Measurements from ENCODE around the gene PSMB3.

The PSMB3 gene

DNA sequence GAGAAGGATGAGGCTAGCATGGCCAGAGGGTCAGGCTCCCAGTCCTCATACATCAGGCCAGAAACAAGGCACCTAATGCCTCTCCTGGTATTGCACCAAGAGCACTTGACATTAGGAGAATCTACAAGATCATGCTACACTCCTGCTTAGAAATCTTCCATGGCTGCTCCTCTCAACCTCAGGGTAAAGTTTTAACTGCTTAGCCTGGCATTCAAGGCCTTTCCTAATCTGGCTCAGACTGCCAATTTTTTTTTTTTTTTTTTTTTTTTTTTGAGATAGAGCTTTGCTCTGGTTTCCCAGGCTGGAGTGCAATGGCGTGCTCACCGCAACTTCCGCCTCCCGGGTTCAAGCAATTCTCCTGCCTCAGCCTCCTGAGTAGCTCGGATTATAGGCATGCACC is 38.6 kb downstream of the PSMB3 start:
- peaks cover 40% of the 10 kb centered on the region for H3K36me3 Mint-ChIP-seq (ENCODE audit: low read depth)
- H3K27ac Mint-ChIP-seq = peak overlapping the region in 1 of 3 experiments; percentile 7
- peaks cover 10% of the 10 kb centered on the region for H3K4me1 Mint-ChIP-seq
- TF ChIP-seq CTCF (IDR thresholded peaks at IDR 0.05; ENCODE audit: unreplicated experiment in 3 of 3) = no peak
- no peaks in the 10 kb centered on the region for H3K27me3 Mint-ChIP-seq (ENCODE audit: low read depth)
- H3K4me3 Mint-ChIP-seq = no peak overlapping the region
- no peaks in the 10 kb centered on the region for H3K9me3 Mint-ChIP-seq

DNA sequence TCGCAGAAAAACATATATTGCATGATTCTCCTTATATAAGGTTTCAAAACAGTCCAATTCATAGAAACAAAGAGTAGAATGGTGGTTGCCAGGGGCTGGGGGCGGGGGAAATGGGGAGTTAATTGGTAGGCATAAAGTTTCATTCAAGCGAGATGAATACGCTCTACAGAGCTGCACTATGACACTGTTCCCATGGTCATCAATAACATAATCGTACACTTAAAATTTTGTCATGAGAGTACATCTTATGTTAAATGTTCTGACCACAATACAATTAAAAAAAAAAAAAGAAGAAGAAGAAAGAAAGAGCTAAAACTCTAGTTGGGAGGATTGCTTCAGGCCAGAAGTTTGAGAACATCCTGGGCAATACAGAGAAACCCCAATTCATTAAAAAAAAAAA is 41.7 kb downstream of the PSMB3 start:
- Mint-ChIP-seq H3K27me3 (ENCODE audit: low read depth) (no peaks in the 10 kb centered on the region), H3K4me3 (no peak overlapping the region), H3K27ac (peak overlapping the region in 1 of 3 experiments; percentile 40), H3K9me3 (no peaks in the 10 kb centered on the region), H3K36me3 (ENCODE audit: low read depth) (peaks cover 36% of the 10 kb centered on the region), H3K4me1 (peaks cover 32% of the 10 kb centered on the region)
- TF ChIP-seq CTCF (IDR thresholded peaks at IDR 0.05; ENCODE audit: unreplicated experiment in 3 of 3) = no peak

DNA sequence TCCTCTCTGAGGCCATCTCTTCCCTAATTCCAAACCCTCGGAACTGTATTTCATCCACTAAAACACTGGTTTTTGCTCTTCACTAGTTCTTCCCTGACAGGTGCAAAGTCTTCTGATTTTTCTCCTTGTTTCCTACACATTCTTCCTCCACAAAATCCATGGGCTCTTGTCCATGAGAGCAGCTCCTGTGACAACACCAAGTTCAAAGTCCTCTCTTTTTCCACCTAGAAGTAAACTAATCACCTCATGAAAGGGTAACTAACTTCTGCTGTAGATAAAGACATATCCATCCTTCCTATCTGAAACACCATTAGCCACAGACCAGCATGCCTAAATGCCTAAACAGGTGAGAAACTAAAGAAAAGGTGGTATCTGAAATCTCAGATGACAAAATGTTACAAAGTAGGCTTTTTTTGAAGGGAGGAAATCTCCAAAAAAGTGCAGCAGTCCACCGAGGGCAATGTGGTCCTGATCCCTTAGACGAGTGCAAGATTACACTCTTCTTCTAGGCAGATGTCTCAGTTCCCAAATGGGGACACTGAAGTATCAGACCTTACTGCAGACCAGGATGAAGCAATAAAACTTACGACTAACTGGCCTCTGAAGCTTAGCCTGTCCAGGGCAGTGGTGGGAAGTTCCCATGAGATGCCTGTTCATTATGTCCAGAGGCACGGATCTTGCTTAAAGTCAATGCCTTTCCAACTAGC is 44.1 kb downstream of the PSMB3 start:
- Mint-ChIP-seq H3K27ac (peak overlapping the region; percentile 74 to 99 (median 96)), H3K9me3 (no peaks in the 10 kb centered on the region), H3K36me3 (ENCODE audit: low read depth) (peaks cover 48% of the 10 kb centered on the region), H3K4me3 (peak overlapping the region; percentile 97 to 100 (median 98)), H3K27me3 (ENCODE audit: low read depth) (no peaks in the 10 kb centered on the region), H3K4me1 (peaks cover 31% of the 10 kb centered on the region)
- no peak for TF ChIP-seq CTCF (IDR thresholded peaks at IDR 0.05; ENCODE audit: unreplicated experiment in 3 of 3)

GRCh38 chr17:38797158-38797490 is 44.6 kb downstream of the PSMB3 start:
- H3K9me3 Mint-ChIP-seq = no peaks in the 10 kb centered on the region
- peaks cover 53% of the 10 kb centered on the region for H3K36me3 Mint-ChIP-seq (ENCODE audit: low read depth)
- H3K27ac Mint-ChIP-seq = peak overlapping the region; percentile 74 to 99 (median 96)
- peak overlapping the region; percentile 97 to 100 (median 98) for H3K4me3 Mint-ChIP-seq
- H3K4me1 Mint-ChIP-seq = peaks cover 31% of the 10 kb centered on the region
- TF ChIP-seq CTCF (IDR thresholded peaks at IDR 0.05; ENCODE audit: unreplicated experiment in 3 of 3) = no peak
- no peaks in the 10 kb centered on the region for H3K27me3 Mint-ChIP-seq (ENCODE audit: low read depth)

DNA sequence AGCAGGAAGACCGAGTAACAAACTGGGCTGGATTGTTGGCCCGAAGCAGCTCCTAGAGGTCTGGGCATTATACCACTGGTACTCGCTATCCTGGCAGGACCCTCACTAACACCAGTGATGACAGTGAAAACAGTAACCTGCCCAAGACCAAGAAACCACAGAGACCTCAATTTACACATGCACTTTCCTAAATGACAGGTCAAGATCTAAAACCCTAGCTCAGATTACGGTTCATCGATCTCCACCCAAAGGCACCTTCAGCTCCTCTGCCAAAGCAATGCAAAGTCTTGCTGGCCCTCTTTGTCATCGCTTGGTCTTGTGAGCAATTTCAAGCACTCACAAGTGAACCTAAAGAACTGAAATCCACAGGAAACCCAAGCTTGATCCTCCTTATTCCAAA is 45.3 kb downstream of the PSMB3 start:
- Mint-ChIP-seq H3K4me3 (peak overlapping the region; percentile 97 to 100 (median 98)), H3K9me3 (no peaks in the 10 kb centered on the region), H3K36me3 (ENCODE audit: low read depth) (peaks cover 54% of the 10 kb centered on the region), H3K27ac (peak overlapping the region; percentile 96 to 99 (median 99)), H3K4me1 (peaks cover 31% of the 10 kb centered on the region), H3K27me3 (ENCODE audit: low read depth) (no peaks in the 10 kb centered on the region)
- TF ChIP-seq CTCF (IDR thresholded peaks at IDR 0.05; ENCODE audit: unreplicated experiment in 3 of 3) = no peak
